Loucy (cell line): ENCODE results near the gene FASTKD3.

Experiments
- H2AFZ ChIP-seq: fragments of 200-600 bp; sonication (generic); 2 replicates; pipeline ENCODE4 v1.6.0; 2016; ENCODE audit warnings: antibody characterized with exemption, mild to moderate bottlenecking, low read length, moderate library complexity
- H3F3A ChIP-seq: fragments of 200-600 bp; 2 replicates; pipeline ENCODE4 v1.6.0; 2016; ENCODE audit warnings: antibody characterized with exemption, low read depth, mild to moderate bottlenecking
- H3K27me3 ChIP-seq: fragments of 200-600 bp; sonication (generic); 2 replicates; pipeline ENCODE4 v1.6.1; 2014; ENCODE audit warnings: low read length, mild to moderate bottlenecking; ENCODE audit not compliant: insufficient read depth, poor library complexity, severe bottlenecking
- H3K36me3 ChIP-seq: fragments of 200-600 bp; sonication (generic); 2 replicates; pipeline ENCODE4 v1.6.1; 2016; ENCODE audit warnings: low read length; ENCODE audit not compliant: insufficient read depth
- H3K4me1 ChIP-seq: fragments of 200-600 bp; sonication (generic); 2 replicates; pipeline ENCODE4 v1.5.1; 2014; ENCODE audit warnings: low read length, mild to moderate bottlenecking; ENCODE audit not compliant: insufficient read depth, poor library complexity, severe bottlenecking
- H3K4me2 ChIP-seq: fragments of 200-600 bp; sonication (generic); 2 replicates; pipeline ENCODE4 v1.6.0; 2014; ENCODE audit warnings: antibody characterized with exemption, low read length, low read depth, mild to moderate bottlenecking; ENCODE audit not compliant: poor library complexity, severe bottlenecking
- H3K4me3 ChIP-seq: fragments of 200-600 bp; sonication (generic); 2 replicates; pipeline ENCODE4 v1.5.1; 2014; ENCODE audit warnings: low read length, mild to moderate bottlenecking, mixed read lengths; ENCODE audit not compliant: poor library complexity, severe bottlenecking
- H3K79me2 ChIP-seq: fragments of 200-600 bp; sonication (generic); 2 replicates; pipeline ENCODE4 v1.6.1; 2014; ENCODE audit warnings: low read length; ENCODE audit not compliant: insufficient read depth
- H3K9ac ChIP-seq: fragments of 200-600 bp; sonication (generic); 2 replicates; pipeline ENCODE4 v1.6.0; 2014; ENCODE audit warnings: mild to moderate bottlenecking, low read depth, low read length, moderate library complexity; ENCODE audit not compliant: poor library complexity, severe bottlenecking
- H3K9me2 ChIP-seq: fragments of 200-600 bp; sonication (generic); replicated peaks from 2 replicates; pipeline ENCODE4 v1.6.1; 2016; ENCODE audit warnings: low read depth, low read length, mixed read lengths
- H3K9me3 ChIP-seq: fragments of 200-600 bp; sonication (generic); 2 replicates; pipeline ENCODE4 v1.6.1; 2014; ENCODE audit warnings: mild to moderate bottlenecking, antibody characterized with exemption, low read length, low read depth; ENCODE audit not compliant: insufficient read depth
- H4K20me1 ChIP-seq: fragments of 200-600 bp; sonication (generic); 2 replicates; pipeline ENCODE4 v1.6.0; 2014; ENCODE audit warnings: antibody characterized with exemption, low read length, mild to moderate bottlenecking; ENCODE audit not compliant: insufficient read depth, poor library complexity, severe bottlenecking
- EZH2phosphoT487 ChIP-seq: fragments of 200-600 bp; IDR thresholded peaks from 2 replicates; pipeline ENCODE4 v1.6.1; 2018; ENCODE audit warnings: antibody characterized with exemption, mild to moderate bottlenecking, moderate library complexity, borderline replicate concordance
- TF ChIP-seq, protein P1 (sequence below): fragments of 200-600 bp; sonication (generic); conservative IDR thresholded peaks from 2 replicates; pipeline ENCODE4 v1.5.1; 2014; ENCODE audit warnings: mild to moderate bottlenecking, antibody characterized with exemption, low read length

The FASTKD3 gene

DNA sequence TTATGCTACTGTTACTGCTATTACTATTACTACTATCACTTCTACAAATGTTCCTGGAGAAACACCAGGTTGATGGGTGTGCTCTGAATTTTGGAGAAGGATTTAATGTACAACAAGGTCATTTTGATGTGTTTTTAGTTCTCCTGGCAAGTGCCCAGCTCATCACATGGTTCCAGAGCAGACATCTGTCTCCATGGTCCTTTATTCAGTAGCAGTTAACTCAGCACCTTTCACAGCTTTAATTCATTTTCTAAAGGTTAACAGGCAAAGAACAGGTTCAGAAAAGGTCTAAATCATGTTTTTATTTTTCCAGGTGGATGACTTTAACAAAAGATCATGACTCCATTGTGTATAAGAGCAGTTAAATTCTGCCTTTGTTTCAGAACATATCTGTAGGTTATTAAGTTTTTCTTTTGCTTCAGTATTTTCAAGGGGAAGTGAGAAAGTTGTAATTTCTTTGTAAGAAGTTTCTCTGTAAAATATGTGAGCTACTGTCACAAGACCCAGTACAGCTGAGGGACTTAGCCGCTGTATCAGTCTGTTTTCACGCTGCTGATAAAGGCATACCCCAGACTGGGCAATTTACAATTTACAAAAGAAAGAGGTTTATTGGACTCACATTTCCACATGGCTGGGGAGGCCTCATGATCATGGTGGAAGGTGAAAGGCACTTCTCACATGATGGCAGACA, 42.1 kb upstream of the FASTKD3 start:
- no peaks in the 10 kb centered on the region for H3K27me3 ChIP-seq
- TF ChIP-seq, protein P1, sequence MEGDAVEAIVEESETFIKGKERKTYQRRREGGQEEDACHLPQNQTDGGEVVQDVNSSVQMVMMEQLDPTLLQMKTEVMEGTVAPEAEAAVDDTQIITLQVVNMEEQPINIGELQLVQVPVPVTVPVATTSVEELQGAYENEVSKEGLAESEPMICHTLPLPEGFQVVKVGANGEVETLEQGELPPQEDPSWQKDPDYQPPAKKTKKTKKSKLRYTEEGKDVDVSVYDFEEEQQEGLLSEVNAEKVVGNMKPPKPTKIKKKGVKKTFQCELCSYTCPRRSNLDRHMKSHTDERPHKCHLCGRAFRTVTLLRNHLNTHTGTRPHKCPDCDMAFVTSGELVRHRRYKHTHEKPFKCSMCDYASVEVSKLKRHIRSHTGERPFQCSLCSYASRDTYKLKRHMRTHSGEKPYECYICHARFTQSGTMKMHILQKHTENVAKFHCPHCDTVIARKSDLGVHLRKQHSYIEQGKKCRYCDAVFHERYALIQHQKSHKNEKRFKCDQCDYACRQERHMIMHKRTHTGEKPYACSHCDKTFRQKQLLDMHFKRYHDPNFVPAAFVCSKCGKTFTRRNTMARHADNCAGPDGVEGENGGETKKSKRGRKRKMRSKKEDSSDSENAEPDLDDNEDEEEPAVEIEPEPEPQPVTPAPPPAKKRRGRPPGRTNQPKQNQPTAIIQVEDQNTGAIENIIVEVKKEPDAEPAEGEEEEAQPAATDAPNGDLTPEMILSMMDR: no peak
- no peak for TF ChIP-seq EZH2phosphoT487

DNA sequence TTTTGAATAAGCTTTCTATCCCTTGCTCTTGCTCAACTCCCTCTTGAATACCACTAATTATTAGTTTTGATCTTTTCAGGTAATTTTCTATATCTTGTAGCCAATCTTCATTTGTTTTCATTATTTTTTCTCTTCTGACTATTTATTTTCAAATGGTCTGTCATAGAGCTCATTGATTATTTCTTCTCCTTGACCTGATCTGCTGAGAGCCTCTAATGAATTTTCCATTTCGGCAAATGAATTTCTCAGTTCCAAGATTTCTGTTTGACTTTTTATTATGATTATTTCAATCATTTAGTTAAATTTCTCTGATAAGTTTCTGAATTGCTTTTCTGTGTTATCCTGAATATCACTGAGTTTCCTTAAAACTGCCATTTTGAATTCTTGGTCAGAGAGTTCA, 39.5 kb upstream of the FASTKD3 start:
- H4K20me1 ChIP-seq: no peaks in the 10 kb centered on the region
- H3K9ac ChIP-seq: no peak overlapping the region
- H2AFZ ChIP-seq: no peak overlapping the region
- H3K27me3 ChIP-seq: no peaks in the 10 kb centered on the region
- H3K36me3 ChIP-seq: 0 out of 2 replicates have a peak, but pooled peaks cover 4% of the 10 kb centered on the region
- peaks cover 6% of the 10 kb centered on the region; the same call in 1 of the 2 replicates for H3K9me3 ChIP-seq
- TF ChIP-seq EZH2phosphoT487: no peak
- TF ChIP-seq, protein P1: no peak
- H3K4me2 ChIP-seq: no peak overlapping the region
- no peaks in the 10 kb centered on the region for H3F3A ChIP-seq
- no peaks in the 10 kb centered on the region for H3K4me1 ChIP-seq
- H3K79me2 ChIP-seq: no peaks in the 10 kb centered on the region
- no peaks in the 10 kb centered on the region for H3K9me2 ChIP-seq
- H3K4me3 ChIP-seq: no peak overlapping the region

More for the DNA sequence above, 42.1 kb upstream of the FASTKD3 start:
- Histone ChIP-seq H3K9ac (no peak overlapping the region), H3K79me2 (no peaks in the 10 kb centered on the region), H4K20me1 (no peaks in the 10 kb centered on the region), H3K9me2 (no peaks in the 10 kb centered on the region), H3K4me3 (no peak overlapping the region), H3K4me1 (no peaks in the 10 kb centered on the region), H3K9me3 (peaks cover 6% of the 10 kb centered on the region; the same call in 1 of the 2 replicates), H3K4me2 (no peak overlapping the region), H2AFZ (no peak overlapping the region), H3K36me3 (0 out of 2 replicates have a peak, but pooled peaks cover 2% of the 10 kb centered on the region), H3F3A (no peaks in the 10 kb centered on the region)

DNA sequence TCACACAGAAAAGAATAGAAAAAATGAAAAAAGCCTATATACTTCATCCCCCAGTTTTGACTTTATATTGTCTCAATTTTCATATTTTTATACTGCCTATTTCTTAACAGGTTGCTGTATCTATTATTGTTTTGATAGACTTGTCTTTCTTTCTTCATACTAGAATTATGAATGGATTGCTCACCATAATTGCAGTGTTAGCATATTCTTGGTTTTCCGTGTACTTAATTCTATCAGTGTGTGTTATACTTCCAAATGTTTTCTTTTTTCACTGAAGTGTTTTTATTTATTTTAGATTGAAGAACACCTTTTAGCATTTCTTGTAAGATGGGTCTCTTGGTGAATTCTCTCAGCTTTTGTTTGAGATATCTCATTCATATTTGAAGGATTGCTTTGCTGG, 38.8 kb upstream of the FASTKD3 start:
- Histone ChIP-seq H3K27me3 (no peaks in the 10 kb centered on the region), H3K4me2 (no peak overlapping the region), H3K4me3 (no peak overlapping the region), H4K20me1 (no peaks in the 10 kb centered on the region), H3K4me1 (no peaks in the 10 kb centered on the region), H3F3A (no peaks in the 10 kb centered on the region), H3K9me2 (no peaks in the 10 kb centered on the region), H3K36me3 (peaks cover 8% of the 10 kb centered on the region; the same call in 1 of the 2 replicates), H2AFZ (no peak overlapping the region), H3K79me2 (no peaks in the 10 kb centered on the region), H3K9me3 (peaks cover 6% of the 10 kb centered on the region; the same call in 1 of the 2 replicates), H3K9ac (no peak overlapping the region)
- TF ChIP-seq, protein P1: no peak
- TF ChIP-seq EZH2phosphoT487: no peak
